ENCODE measurements around the gene RNF32. TPM values are rescaled to one million over a fixed set of nuclear protein-coding genes. Genes with fewer than 3 reads are reported as not detected.

RNF32 gene
- total RNA-seq, 4 donors from 2014 or later: 1.1 to 3.0 (median 2.0) TPM

DNA sequence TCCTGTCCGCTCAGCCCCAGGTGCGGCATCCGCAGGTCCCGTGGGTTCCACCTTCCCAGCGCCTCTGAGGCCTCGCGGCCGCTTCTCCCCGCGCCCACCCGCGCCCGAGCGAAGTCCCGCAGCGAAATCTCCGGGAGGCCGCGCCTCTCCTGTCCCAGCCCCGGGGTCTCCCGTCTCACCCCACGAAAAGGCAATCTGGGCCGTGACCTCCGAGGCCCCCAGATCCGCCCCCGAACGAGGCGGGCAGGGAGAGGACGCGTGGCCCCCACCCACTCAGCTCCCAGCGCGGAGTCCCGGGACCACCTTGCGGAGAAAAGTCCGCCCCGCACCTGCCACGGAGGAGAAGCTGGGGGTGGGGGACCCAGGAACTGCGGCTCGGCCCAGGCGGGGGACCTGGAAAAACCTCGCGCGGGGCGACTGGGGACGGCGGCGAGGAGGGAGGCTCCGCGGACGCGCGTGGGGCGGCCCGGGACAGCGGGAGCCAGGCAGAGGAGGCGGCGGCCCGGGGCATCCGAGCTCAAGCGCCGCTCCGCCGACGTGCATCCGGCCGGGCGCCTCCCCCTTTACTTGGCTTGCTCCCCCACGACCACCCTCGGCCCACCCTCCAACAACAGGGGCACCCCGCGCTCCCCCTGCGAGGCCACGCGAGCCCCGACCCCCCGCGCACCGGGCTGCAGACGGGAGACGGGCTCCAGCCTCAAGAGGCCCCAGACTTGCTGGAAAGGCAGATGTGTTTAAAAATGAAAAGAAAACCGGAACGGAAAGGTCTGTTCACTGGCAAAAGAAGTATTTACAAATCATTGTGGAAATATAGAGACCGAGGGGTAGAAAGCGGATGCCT lies 33.0 kb upstream of the RNF32 start:
- no peak for TF ChIP-seq POLR2A (IDR thresholded peaks at IDR 0.05)
- TF ChIP-seq, protein P1, sequence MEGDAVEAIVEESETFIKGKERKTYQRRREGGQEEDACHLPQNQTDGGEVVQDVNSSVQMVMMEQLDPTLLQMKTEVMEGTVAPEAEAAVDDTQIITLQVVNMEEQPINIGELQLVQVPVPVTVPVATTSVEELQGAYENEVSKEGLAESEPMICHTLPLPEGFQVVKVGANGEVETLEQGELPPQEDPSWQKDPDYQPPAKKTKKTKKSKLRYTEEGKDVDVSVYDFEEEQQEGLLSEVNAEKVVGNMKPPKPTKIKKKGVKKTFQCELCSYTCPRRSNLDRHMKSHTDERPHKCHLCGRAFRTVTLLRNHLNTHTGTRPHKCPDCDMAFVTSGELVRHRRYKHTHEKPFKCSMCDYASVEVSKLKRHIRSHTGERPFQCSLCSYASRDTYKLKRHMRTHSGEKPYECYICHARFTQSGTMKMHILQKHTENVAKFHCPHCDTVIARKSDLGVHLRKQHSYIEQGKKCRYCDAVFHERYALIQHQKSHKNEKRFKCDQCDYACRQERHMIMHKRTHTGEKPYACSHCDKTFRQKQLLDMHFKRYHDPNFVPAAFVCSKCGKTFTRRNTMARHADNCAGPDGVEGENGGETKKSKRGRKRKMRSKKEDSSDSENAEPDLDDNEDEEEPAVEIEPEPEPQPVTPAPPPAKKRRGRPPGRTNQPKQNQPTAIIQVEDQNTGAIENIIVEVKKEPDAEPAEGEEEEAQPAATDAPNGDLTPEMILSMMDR (IDR thresholded peaks at IDR 0.05): no peak
- TF ChIP-seq POLR2AphosphoS5 (IDR thresholded peaks at IDR 0.05): no peak
- TF ChIP-seq EP300 (IDR thresholded peaks at IDR 0.05; ENCODE audit: low read depth): no peak
- DNase-seq: no peak
- peaks cover 5 to 58% (median 44%) of the 10 kb centered on the region in 4 donors for H3K4me1 ChIP-seq
- peaks cover 12% of the 10 kb centered on the region for H3K27me3 ChIP-seq
- H3K36me3 ChIP-seq: no peaks in the 10 kb centered on the region
- in situ Hi-C loops (cut with MboI; ENCODE audit: low pct_ligation_motif_present in 1 of 4, low pct_unique_long_range_greater_than_20kb in 1 of 4, low sequenced_read_pairs in 3 of 4): no loop called here
- peak overlapping the region in 3 of 4 donors; percentile 23 to 47 (median 31) for H3K4me3 ChIP-seq
- intact Hi-C loops (cut with DNase I; ENCODE audit: low total_unique reads): no loop called here
- no peaks in the 10 kb centered on the region for H3K9me3 ChIP-seq
- 77 to 80% methylated on average over 1 to 77 of the region's 84 CpGs for WGBS, 2 donors (ENCODE audit: low coverage in 1 of 2)
- peak overlapping the region; percentile 70 to 85 (median 76) for H3K27ac ChIP-seq

DNA sequence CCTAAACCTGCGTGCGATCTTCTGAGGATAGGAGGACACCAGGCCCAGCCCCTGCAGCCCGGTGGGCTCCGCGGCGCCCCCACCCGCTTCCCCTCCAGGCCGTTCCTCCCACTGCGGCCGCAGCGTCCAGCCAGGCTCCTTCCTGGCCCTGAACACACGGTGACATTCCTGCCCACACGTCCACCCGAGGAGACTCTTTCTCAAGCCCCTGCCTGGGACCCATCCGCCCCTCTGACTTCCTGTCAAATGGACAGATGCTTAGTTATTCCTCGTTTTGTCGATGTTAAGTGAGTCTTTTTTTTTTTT lies 32.4 kb upstream of the RNF32 start:
- Histone ChIP-seq H3K4me1 (peaks cover 5 to 58% (median 43%) of the 10 kb centered on the region in 4 donors), H3K27ac (peak overlapping the region; percentile 70 to 85 (median 76)), H3K4me3 (peak overlapping the region in 3 of 4 donors; percentile 23 to 47 (median 31)), H3K27me3 (peaks cover 12% of the 10 kb centered on the region), H3K9me3 (no peaks in the 10 kb centered on the region), H3K36me3 (no peaks in the 10 kb centered on the region)
- TF ChIP-seq EP300 (IDR thresholded peaks at IDR 0.05; ENCODE audit: low read depth): no peak
- in situ Hi-C loops (cut with MboI; ENCODE audit: low pct_ligation_motif_present in 1 of 4, low pct_unique_long_range_greater_than_20kb in 1 of 4, low sequenced_read_pairs in 3 of 4) (no loop called here), intact Hi-C loops (cut with DNase I; ENCODE audit: low total_unique reads) (no loop called here)
- 67% methylated on average over 17 of the region's 17 CpGs; no CpG with 5 or more reads in 1 of the 2 donors for WGBS, 2 donors (ENCODE audit: low coverage in 1 of 2)
- no peak for DNase-seq

DNA sequence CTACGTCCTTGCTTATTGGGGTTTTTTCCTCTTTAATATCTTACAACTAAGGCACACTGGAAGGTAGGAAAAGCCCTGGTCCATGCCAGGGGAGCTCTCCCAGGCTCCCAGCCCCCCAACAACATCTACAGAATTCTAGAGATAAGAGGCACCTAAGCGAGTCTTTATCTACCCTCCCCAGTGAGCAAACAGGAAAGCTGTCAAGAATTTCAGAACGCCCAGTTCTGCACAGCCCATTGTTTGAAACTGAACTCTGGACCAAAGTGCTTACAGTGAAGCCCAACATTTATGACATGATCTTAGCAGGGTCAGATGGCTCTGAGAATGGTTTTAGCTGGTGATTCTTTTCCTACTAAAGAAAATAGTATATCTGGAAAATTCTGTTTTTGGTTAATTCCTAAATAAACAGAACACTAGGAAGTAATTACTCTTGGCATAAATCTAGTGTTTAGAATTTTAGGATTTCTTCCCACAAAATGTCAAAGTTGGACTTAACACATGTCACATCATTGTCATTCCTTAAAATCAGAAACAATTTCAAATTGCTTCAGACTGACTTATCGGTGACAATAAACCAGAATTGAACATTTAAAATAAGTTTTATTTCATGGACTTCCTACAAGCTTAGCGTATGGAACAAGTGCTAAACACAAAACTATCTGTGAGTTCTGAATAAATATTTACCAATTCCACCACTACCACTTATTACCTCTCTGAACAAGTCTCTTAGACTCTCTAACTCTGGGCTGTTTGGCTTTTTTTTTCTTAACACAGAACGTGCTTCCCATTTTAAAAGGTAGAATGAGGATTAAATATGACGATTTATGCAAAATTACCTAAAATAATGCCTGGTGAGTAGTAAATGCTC lies 31.3 kb upstream of the RNF32 start:
- 42 to 47% methylated on average over 5 to 7 of the region's 7 CpGs for WGBS, 2 donors (ENCODE audit: low coverage in 1 of 2)
- Histone ChIP-seq H3K4me3 (no peak overlapping the region), H3K27me3 (peaks cover 12% of the 10 kb centered on the region), H3K36me3 (no peaks in the 10 kb centered on the region), H3K9me3 (no peaks in the 10 kb centered on the region), H3K4me1 (peaks cover 3 to 60% (median 41%) of the 10 kb centered on the region in 4 donors), H3K27ac (peak overlapping the region; percentile 70 to 85 (median 76))
- DNase-seq: peak; percentile 61
- intact Hi-C loops (cut with DNase I; ENCODE audit: low total_unique reads) (no loop called here), in situ Hi-C loops (cut with MboI; ENCODE audit: low pct_ligation_motif_present in 1 of 4, low pct_unique_long_range_greater_than_20kb in 1 of 4, low sequenced_read_pairs in 3 of 4) (no loop called here)
- TF ChIP-seq POLR2A (IDR thresholded peaks at IDR 0.05): no peak
- TF ChIP-seq POLR2AphosphoS5 (IDR thresholded peaks at IDR 0.05): peak in 2 of 3 donors; percentile 37 to 49

DNA sequence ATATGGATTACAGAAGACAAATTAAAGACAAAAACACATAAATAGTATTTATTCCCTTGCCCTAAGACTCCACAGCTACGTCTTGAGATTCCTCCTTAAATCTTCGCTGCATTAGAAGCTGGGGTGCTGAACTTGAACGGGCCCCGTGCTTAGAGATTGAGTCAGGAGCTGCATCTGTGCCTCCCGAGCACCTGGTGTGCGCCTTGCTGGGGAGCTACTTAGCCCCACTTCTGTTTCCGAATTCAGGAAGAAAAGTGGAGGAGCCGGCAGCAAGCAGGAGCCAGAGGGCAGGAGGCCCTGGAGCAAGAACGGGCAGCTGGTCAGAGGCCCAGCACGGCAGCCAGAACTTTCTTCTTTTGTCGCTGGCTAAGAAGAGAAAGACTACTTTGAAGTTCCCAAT lies 30.4 kb upstream of the RNF32 start:
- no peaks in the 10 kb centered on the region for H3K9me3 ChIP-seq
- no peak for DNase-seq
- peak overlapping the region in 3 of 4 donors; percentile 70 to 85 (median 73) for H3K27ac ChIP-seq
- H3K27me3 ChIP-seq: peaks cover 12% of the 10 kb centered on the region
- 88% methylated on average over 11 of the region's 11 CpGs; no CpG with 5 or more reads in 1 of the 2 donors for WGBS, 2 donors (ENCODE audit: low coverage in 1 of 2)
- H3K4me3 ChIP-seq: no peak overlapping the region
- in situ Hi-C loops (cut with MboI; ENCODE audit: low pct_ligation_motif_present in 1 of 4, low pct_unique_long_range_greater_than_20kb in 1 of 4, low sequenced_read_pairs in 3 of 4): no loop called here
- peaks cover 0 to 59% (median 34%) of the 10 kb centered on the region in 4 donors for H3K4me1 ChIP-seq
- TF ChIP-seq POLR2A (IDR thresholded peaks at IDR 0.05): no peak
- TF ChIP-seq EP300 (IDR thresholded peaks at IDR 0.05; ENCODE audit: low read depth): no peak
- TF ChIP-seq, protein P1 (IDR thresholded peaks at IDR 0.05): no peak
- no peak for TF ChIP-seq POLR2AphosphoS5 (IDR thresholded peaks at IDR 0.05)
- no peaks in the 10 kb centered on the region for H3K36me3 ChIP-seq
- intact Hi-C loops (cut with DNase I; ENCODE audit: low total_unique reads): no loop called here

DNA sequence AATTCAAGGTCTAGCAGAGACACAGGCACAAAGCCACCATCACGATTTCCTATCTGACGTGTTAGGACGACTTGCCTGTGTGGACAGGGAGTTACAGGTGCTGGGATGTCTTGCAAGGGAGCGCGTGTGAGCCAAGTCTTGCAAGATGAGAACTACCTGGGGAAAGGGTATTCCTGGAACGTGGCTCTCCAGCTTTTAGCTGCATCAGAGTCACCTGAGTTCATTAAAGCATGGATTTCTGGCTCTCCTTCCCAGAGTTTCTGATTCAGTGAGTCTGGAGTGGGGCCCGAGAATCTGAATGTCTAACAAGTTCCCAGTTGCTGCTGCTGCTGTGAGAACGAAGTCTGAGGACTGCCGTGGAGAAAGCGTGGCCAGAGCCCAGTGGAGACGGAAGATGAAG lies 30.0 kb upstream of the RNF32 start:
- Histone ChIP-seq H3K4me3 (no peak overlapping the region), H3K27me3 (peaks cover 14% of the 10 kb centered on the region), H3K4me1 (peaks cover 0 to 64% (median 36%) of the 10 kb centered on the region in 4 donors), H3K27ac (no peak overlapping the region), H3K9me3 (no peaks in the 10 kb centered on the region), H3K36me3 (no peaks in the 10 kb centered on the region)
- TF ChIP-seq POLR2AphosphoS5 (IDR thresholded peaks at IDR 0.05) (no peak), EP300 (IDR thresholded peaks at IDR 0.05; ENCODE audit: low read depth) (no peak), POLR2A (IDR thresholded peaks at IDR 0.05) (no peak)
- TF ChIP-seq, protein P1 (IDR thresholded peaks at IDR 0.05): no peak
- DNase-seq: no peak
- 84% methylated on average over 11 of the region's 11 CpGs; no CpG with 5 or more reads in 1 of the 2 donors for WGBS, 2 donors (ENCODE audit: low coverage in 1 of 2)
- in situ Hi-C loops (cut with MboI; ENCODE audit: low pct_ligation_motif_present in 1 of 4, low pct_unique_long_range_greater_than_20kb in 1 of 4, low sequenced_read_pairs in 3 of 4): no loop called here
- intact Hi-C loops (cut with DNase I; ENCODE audit: low total_unique reads): no loop called here
